ENCODE data around the gene PRR35. TPM values are rescaled to one million over a fixed set of nuclear protein-coding genes. Genes with fewer than 3 reads are reported as not detected.

Gene PRR35
- total and polyA plus RNA-seq, 2 of the 4 experiments (the other 2 are of a cell fraction), result not detected

GRCh38 chr16:593807-594206, 33.6 kb downstream of the PRR35 start:
- Histone ChIP-seq H2BK5ac (ENCODE audit: low read depth, low read length, poor library complexity, severe bottlenecking) (no peak overlapping the region), H3K36me3 (ENCODE audit: control insufficient read depth, insufficient read depth, low read length) (peaks cover 5% of the 10 kb centered on the region; the same call in 1 of the 2 replicates), H3K4me1 (ENCODE audit: control insufficient read depth, insufficient read depth, low read length) (peaks cover 7% of the 10 kb centered on the region; the same call in 1 of the 2 replicates), H3K4me3 (ENCODE audit: insufficient read depth, low read depth, low read length) (no peak overlapping the region), H4K20me1 (ENCODE audit: insufficient read depth, low read length) (peaks cover 59% of the 10 kb centered on the region), H2BK20ac (ENCODE audit: low read depth, low read length) (no peak overlapping the region), H4K5ac (ENCODE audit: low read depth, low read length) (no peak overlapping the region), H3K18ac (ENCODE audit: low read depth, low read length) (no peak overlapping the region), H4K8ac (ENCODE audit: low read depth in 2 of 2, low read length in 2 of 2) (no peak overlapping the region), H2BK120ac (ENCODE audit: low read depth, low read length) (no peak overlapping the region), H2AK9ac (replicated peaks; ENCODE audit: low read depth, low read length, poor library complexity) (no peak overlapping the region), H3K56ac (ENCODE audit: extremely low read depth, insufficient read depth, low read length) (no peak overlapping the region), H3K79me1 (ENCODE audit: low read depth in 1 of 2, low read length in 2 of 2) (peaks cover 23 to 76% of the 10 kb centered on the region in 2 experiments; a peak in 3 of 4 replicates), H3K9ac (ENCODE audit: low read depth, low read length) (no peak overlapping the region), H3K4ac (ENCODE audit: low read depth, low read length) (no peak overlapping the region), H2AK5ac (ENCODE audit: low read depth, low read length) (no peak overlapping the region), H4K91ac (ENCODE audit: insufficient read depth, low read depth, low read length) (no peak overlapping the region), H3K27ac (ENCODE audit: insufficient read depth, low read length) (no peak overlapping the region), H2AFZ (replicated peaks; ENCODE audit: low read length, poor library complexity) (peak overlapping the region; percentile 58), H3K23ac (ENCODE audit: low read depth, low read length) (no peak overlapping the region), H3K4me2 (ENCODE audit: low read depth, low read length) (no peak overlapping the region), H3K14ac (replicated peaks; ENCODE audit: low read depth, low read length) (no peak overlapping the region), H3K27me3 (ENCODE audit: control insufficient read depth, insufficient read depth, low read length) (no peaks in the 10 kb centered on the region), H2BK15ac (ENCODE audit: low read depth, low read length) (no peak overlapping the region), H3K9me3 (ENCODE audit: control insufficient read depth, insufficient read depth, low read length) (no peaks in the 10 kb centered on the region), H3K9me1 (ENCODE audit: insufficient read depth, low read length) (peaks cover 12% of the 10 kb centered on the region; the same call in 1 of the 2 replicates)
- intact Hi-C loops (cut with micrococcal nuclease), result no loop called here
- no TSS peak for BruUV-seq (replicated peaks)
- DNase-seq (no peak), ATAC-seq (ENCODE audit: low read depth) (no peak)
- POLR2A ChIA-PET (ENCODE audit: unreplicated experiment), result no interaction called here
- in situ Hi-C loops (cut with MboI; ENCODE audit: low sequenced_read_pairs), result no loop called here
- CTCF ChIA-PET, result no interaction called here
- TF ChIP-seq SMC3 (IDR thresholded peaks at IDR 0.05; ENCODE audit: low read depth, low read length), result no peak
- no peak for TF ChIP-seq CEBPB (IDR thresholded peaks at IDR 0.05; ENCODE audit: low read depth, low read length)
- TF ChIP-seq USF2 (IDR thresholded peaks at IDR 0.05; ENCODE audit: low read depth, low read length), result no peak
- no peak for TF ChIP-seq RCOR1 (IDR thresholded peaks at IDR 0.05; ENCODE audit: insufficient replicate concordance, low read length)
- no peak for TF ChIP-seq CHD1 (IDR thresholded peaks at IDR 0.05; ENCODE audit: low read depth, low read length)
- no peak for TF ChIP-seq RAD21 (IDR thresholded peaks at IDR 0.05; ENCODE audit: low read length)
- whole genome bisulfite sequencing, 2 experiments (ENCODE audit: extremely low coverage in 2 of 2, insufficient read length in 1 of 2), result 89% methylated on average over 3 of the region's 16 CpGs; no CpG with 5 or more reads in 1 of the 2 experiments
- dilution Hi-C loops (cut with HindIII; ENCODE audit: low sequenced_read_pairs, unreplicated experiment), result no loop called here
